KOPT-K1 (cell line): ENCODE results near the gene TEX19.

ENCODE experiments used
- H3K27ac ChIP-seq: fragments of 200-600 bp; sonication (generic); 2 replicates; pipeline ENCODE4 v1.5.1; 2016; ENCODE audit warnings: antibody characterized with exemption, mild to moderate bottlenecking, low read depth, low read length; ENCODE audit not compliant: poor library complexity, severe bottlenecking
- H3K36me3 ChIP-seq: fragments of 200-600 bp; sonication (generic); 2 replicates; pipeline ENCODE4 v1.5.1; 2017; ENCODE audit warnings: antibody characterized with exemption, mild to moderate bottlenecking, low read length, moderate library complexity; ENCODE audit not compliant: insufficient read depth
- H3K9me3 ChIP-seq: fragments of 200-600 bp; sonication (generic); 2 replicates; pipeline ENCODE4 v1.5.1; 2017; ENCODE audit warnings: antibody characterized with exemption, low read length, mild to moderate bottlenecking; ENCODE audit not compliant: insufficient read depth, poor library complexity, severe bottlenecking

TEX19 gene

DNA sequence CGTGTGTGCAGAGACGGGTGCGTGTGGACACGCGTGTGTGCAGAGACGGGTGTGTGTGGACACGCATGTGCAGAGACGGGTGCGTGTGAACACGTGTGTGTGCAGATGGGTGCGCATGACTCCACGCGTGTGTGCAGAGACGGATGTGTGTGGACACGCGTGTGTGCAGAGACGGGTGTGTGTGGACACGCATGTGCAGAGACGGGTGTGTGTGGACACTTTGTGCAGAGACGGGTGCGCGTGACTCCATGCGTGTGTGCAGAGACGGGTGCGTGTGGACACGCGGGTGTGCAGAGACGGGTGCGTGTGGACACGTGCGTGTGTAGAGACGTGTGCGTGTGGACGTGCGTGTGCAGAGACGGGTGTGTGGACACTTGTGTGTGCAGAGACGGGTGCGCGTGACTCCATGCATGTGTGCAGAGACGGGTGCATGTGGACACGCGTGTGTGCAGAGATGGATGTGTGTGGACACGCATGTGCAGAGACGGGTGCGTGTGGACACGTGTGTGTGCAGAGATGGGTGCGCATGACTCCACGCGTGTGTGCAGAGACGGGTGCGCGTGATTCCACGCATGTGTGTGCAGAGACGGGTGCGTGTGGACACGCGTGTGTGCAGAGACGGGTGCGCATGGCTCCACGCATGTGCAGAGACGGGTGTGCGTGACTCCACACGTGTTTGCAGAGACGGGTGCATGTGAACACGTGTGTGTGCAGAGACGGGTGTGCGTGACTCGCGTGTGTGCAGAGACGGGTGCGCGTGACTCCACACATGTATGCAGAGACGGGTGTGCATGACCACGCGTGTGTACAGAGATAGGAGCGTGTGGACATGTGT, 40.1 kb upstream of the TEX19 start:
- Histone ChIP-seq H3K27ac (no peak overlapping the region), H3K9me3 (peaks cover 6% of the 10 kb centered on the region), H3K36me3 (peaks cover 13% of the 10 kb centered on the region; the same call in 1 of the 2 replicates)

DNA sequence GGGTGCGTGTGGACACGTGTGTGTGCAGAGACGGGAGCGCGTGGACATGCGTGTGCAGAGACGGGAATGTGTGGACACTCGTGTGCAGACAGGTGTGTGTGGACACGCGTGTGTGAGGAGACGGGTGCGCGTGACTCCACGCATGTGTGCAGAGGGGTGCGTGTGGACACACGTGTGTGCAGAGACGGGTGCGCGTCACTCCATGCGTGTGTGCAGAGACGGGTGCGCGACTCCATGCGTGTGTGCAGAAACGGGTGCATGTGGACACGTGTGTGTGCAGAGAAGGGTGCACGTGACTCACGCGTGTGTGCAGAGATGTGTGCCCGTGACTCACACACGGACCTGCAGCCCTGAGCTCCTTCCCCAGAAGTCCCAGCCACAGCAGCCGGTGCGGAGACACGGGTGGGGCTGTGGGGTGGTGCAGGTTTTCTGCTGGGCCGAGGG, 39.4 kb upstream of the TEX19 start:
- Histone ChIP-seq H3K9me3 (peaks cover 6% of the 10 kb centered on the region), H3K36me3 (peaks cover 7% of the 10 kb centered on the region; the same call in 1 of the 2 replicates), H3K27ac (no peak overlapping the region)

DNA sequence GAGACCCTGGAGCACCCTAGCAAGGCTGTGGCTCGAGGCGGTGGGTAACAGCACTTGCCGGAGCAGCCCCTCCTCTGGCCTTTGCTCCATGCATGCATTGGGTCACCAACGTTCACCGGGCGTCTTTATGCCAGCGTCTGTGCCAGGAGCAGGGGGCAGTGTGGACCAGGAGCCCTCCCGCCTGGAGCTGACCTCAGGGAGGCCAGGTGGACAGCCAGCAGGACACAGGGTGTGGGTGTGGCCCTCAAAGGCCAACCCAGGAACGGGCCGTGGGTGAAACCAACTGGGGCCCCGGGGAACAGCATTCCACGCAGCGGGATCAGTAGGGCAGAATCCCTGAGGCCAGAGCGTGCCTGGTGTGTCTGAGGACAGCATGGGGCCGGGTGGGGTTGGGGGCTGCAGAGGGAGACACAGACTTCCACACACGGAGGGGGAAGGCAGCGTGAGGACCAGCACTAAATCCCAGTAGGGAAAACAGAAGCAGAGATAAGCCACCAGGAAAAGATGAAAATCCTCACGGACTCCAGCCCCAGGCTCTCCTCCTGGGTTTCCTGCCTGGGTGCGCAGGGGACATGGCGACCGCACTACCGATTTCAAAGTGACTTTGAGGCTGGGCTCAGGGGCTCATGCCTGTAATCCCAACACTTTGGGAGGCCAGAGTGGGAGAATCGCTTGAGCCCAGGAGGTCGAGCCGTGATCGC, 38.8 kb upstream of the TEX19 start:
- 0 out of 2 replicates have a peak, but pooled peaks cover under 1% of the 10 kb centered on the region for H3K36me3 ChIP-seq
- peaks cover 6% of the 10 kb centered on the region for H3K9me3 ChIP-seq
- H3K27ac ChIP-seq: no peak overlapping the region

GRCh38 chr17:82320956-82321927, 37.8 kb upstream of the TEX19 start:
- Histone ChIP-seq H3K9me3 (peaks cover 6% of the 10 kb centered on the region), H3K36me3 (no peaks in the 10 kb centered on the region), H3K27ac (no peak overlapping the region)

- H3K9me3 ChIP-seq: peaks cover 6% of the 10 kb centered on the region
- no peaks in the 10 kb centered on the region for H3K36me3 ChIP-seq
- H3K27ac ChIP-seq: no peak overlapping the region
These were observed 37.0 kb upstream of the TEX19 start for GRCh38 chr17:82321947-82322466.

DNA sequence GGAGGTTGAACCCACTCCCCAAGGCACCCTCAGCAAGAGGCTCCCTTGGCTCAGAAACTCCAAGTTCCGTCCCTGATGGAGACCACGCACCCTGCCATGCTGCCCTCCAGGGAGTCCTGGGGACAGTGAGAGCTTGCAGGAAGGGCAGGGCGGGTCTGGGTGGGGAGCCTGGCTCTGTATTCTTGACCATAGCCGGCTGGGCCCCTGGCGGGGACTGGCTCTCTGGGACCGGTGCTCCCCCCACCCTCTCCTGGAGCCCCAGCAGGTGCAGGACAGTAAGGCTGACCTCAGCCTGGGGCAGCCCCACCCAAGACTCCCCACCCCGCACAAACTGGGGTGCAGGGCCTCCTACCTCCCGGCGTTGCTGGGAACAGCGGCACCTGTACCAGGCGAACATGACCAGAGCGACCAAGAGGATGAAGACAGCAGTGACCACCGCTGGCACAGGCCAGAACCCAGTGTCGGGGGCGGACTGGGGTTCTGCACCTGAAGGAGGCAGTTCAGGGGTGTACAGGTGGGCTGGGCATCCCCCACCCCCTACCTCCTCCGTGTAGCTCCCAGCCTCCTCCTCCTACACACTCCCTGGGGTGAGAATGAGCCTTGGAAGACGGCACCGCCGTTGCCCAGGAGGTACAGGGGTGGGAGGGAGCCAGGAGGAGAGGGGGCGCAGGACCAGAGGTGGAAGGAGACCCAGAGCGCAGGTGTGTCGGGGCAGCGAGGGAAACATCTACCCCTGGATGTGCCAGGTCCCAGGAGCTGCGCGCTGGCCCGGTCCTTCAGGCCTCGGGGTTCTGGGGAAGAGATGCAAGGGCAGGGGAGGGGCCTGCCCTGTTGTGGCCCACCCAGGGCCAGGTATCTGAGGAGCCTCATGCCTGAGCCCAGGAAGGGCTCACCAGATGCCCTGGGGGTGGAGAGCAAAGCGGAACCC, 36.3 kb upstream of the TEX19 start:
- H3K36me3 ChIP-seq: no peaks in the 10 kb centered on the region
- H3K27ac ChIP-seq: no peak overlapping the region
- peaks cover 6% of the 10 kb centered on the region for H3K9me3 ChIP-seq

GRCh38 chr17:82323514-82324234, 35.4 kb upstream of the TEX19 start:
- Histone ChIP-seq H3K36me3 (no peaks in the 10 kb centered on the region), H3K9me3 (peaks cover 6% of the 10 kb centered on the region), H3K27ac (no peak overlapping the region)

DNA sequence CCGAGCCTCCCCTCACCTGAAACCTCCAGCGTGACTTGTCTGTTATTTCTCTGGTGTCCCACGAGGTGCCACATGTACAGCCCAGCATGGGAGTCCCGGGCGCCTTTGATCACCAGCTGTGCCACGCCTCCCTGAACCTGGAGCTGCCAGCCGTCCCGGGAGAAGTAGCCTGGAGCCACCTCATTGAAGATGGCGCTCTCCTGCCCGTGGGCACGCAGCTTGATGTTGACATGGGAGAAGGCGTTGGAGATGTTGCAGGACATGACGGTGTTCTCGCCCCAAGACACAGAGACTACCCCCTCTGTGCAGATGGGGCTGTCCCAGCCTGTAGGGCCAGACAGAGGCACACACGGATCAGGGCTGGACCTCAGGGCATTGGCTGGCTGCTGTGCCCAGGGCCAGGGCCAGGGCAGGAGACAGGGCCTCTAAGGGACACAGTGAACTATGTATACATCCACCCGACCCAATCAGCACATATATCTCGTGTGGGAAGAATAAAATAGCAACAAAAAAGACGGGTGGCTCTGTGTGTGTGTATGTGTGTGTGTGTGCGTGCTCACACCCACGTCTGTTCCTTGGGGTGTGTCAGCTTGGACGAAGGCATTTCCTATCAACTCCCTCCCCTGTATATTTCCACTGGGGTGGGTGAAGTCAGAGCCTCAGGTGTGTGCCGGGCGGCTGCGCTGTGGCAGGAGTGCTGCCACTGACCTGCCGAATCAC, 34.3 kb upstream of the TEX19 start:
- H3K9me3 ChIP-seq: no peaks in the 10 kb centered on the region
- H3K36me3 ChIP-seq: no peaks in the 10 kb centered on the region
- no peak overlapping the region for H3K27ac ChIP-seq

DNA sequence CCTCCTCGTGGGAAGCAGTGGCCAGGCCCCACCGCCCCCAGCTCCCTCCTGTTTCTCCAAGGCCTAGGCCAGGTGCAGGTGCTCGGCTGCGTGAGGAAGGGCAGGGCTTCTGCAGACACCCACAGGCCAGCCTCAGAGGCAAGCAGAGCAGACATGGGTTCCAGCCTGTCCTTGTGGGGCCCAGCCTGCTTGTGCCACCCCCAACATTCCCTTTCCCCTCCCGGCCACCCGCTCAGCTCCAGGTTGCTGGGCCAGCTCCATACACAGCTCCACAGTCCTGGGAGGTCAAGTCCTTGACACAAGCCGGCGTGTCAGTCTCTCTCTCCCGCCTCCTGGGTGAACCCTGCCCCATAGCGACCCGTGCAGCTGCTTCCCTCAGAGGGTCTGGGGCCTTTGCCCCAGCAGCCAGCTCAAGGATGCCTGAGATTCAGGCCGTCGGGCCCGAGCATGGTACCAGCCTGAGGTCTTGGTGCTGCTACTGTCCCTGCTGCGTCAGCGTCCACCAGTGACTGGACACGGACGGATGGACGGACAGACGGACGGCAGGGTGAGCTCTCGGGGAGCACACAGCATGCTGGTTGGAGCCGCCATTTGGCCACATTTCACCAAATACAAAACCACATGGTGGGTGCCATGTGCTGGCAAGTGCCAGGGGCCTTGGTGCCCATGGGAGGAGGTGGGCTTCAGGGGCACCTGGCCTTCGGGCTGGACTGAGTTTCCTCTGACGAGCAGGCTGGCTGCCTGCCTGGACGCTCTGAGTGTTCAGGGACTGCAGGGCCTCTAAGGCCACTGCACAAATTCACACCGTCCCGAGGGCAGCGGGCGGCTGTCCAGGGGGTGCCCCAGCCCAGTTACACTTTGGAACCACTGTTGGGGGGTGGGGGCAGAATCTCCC, 33.5 kb upstream of the TEX19 start:
- Histone ChIP-seq H3K9me3 (no peaks in the 10 kb centered on the region), H3K36me3 (no peaks in the 10 kb centered on the region), H3K27ac (no peak overlapping the region)

GRCh38 chr17:82327289-82327688, 31.8 kb upstream of the TEX19 start:
- no peak overlapping the region for H3K27ac ChIP-seq
- no peaks in the 10 kb centered on the region for H3K9me3 ChIP-seq
- no peaks in the 10 kb centered on the region for H3K36me3 ChIP-seq

- Histone ChIP-seq H3K36me3 (no peaks in the 10 kb centered on the region), H3K9me3 (no peaks in the 10 kb centered on the region), H3K27ac (no peak overlapping the region)
These were observed 31.3 kb upstream of the TEX19 start for GRCh38 chr17:82327757-82328140.
